GM19395 (cell line): ENCODE measurements around the gene ZNF200.
"Not testable (repeated sequence)": the region's sequence is repeated elsewhere in the genome, so short reads cannot be mapped to it uniquely, and the experiment has no call there.

Source experiments
- ATAC-seq: cut with Tn5 transposase; IDR thresholded peaks from one replicate; pipeline ENCODE4 v1.9.1; 2021; ENCODE audit warnings: mild to moderate bottlenecking, moderate library complexity; ENCODE audit not compliant: unreplicated experiment

The ZNF200 gene, protein sequence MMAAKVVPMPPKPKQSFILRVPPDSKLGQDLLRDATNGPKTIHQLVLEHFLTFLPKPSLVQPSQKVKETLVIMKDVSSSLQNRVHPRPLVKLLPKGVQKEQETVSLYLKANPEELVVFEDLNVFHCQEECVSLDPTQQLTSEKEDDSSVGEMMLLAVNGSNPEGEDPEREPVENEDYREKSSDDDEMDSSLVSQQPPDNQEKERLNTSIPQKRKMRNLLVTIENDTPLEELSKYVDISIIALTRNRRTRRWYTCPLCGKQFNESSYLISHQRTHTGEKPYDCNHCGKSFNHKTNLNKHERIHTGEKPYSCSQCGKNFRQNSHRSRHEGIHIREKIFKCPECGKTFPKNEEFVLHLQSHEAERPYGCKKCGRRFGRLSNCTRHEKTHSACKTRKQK

DNA sequence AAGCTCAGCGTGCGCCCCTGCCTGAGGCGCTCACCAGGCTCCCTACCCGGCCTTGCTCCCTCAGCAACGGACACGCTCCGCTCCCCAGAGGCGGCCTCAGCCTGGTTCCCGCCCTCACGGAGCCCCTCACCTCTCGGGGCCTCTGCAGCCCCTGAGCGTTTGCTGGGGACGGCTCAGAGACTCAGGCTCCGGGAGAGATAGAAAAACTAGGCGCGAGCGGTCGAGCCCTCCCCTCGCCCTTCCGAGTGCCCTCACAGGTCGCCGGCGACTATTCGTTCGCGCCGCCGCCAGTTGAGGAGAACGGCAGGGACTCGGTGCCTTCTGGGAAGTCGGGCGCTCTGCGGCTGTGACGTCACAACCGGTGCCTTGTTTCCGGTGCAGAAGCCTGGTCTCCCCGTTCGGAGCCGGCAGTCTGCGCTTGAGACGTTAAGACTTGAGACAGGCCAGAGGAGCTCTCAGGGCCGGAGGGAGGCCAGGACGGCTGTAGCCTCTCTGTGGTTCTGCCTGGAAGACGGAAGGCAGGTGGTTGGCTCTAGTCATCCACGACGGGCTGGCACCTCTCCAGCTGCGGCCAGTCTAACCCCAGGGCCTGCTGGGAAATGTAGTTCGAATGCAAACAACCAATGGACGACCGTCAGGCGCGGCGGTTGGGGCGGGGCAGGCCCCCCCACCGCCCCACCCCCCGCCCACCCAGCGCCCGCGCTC is at the start of gene ZNF200:
Gene ZNF200, minus strand, starts transcription at position 302 of the 705 bp plus-strand sequence. CDS start 1,403 bp downstream, outside the sequence.
- ATAC-seq: peak; percentile 94

DNA sequence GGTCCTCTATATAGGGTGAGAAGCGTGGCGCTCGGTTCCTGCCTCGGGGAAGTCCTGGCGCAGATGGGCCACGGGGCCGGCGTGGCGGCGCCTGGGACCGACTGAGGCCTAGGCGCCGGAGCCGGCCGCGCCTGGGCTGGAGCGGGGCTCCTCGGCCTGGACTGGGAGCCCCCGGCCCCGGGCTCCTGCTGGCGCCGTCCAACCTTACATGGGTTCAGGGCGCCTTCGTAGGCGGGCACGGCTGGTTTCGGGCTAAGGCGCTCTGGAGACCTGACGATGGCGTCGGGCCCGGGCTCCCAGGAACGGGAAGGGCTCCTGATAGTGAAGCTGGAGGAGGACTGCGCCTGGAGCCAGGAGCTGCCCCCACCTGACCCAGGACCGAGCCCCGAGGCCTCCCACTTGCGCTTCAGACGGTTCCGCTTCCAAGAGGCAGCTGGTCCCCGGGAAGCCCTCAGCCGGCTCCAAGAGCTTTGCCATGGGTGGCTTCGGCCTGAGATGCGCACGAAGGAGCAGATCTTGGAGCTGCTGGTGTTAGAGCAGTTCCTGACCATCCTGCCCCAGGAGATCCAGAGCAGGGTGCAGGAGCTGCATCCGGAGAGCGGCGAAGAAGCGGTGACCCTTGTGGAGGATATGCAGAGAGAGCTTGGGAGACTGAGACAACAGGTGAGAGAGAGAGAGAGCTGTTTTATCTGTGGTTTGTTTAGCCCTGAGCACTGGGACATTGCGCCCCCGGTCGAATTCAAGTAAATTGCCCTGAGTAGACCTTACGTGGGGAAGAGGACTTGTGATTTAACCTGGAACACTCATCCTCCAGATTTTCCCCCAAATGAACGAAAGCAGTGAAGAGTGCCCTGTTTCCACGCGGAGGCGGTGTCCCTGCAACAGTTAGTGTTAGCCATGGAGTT is 48.8 kb upstream of the ZNF200 start:
- ATAC-seq: no peak

DNA sequence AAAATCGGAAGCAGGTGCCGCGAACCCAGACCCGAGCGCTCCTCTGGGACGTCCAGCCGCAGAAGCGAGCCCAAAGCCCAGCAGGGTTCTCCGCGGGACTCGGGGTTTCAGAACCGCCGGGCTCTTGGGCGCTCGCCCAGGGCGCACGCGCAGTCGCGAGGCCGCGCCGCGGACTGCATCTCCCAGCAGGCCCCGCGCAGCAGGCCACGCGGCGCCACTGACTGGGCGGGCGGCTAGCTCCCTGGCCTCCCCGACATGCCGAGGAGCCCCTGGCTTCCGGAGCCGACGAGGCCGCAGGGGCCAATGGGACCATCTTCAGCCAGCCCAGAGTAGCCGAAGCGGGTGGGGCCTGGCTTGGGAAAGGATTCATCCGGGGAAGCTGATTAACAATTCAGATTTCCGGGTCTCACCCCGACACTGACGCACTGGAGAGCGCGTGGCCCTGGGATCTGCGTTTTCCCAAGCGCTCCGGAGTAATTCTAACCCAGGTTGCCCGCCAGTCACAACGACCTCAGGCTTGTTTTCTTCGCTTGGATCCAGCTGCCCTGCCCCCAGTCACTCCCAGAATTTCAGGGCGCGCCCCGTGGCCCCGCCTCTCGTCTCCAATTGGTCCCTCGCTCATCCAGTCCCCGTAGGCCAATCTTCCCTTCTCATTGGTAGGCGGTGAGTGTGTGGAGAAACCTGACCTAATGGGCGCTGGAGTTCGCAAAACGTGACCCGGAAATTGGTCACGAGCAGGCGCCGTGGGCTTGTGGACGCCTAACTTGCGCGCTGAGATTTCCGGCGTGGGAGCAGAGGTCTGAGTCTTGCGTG is 48.0 kb upstream of the ZNF200 start, which contains the start of gene ZNF263:
Gene ZNF263, plus strand, starts transcription at position 762 of the 813 bp plus-strand sequence. CDS start 328 bp downstream, outside the sequence.
- ATAC-seq: peak; percentile 90

DNA sequence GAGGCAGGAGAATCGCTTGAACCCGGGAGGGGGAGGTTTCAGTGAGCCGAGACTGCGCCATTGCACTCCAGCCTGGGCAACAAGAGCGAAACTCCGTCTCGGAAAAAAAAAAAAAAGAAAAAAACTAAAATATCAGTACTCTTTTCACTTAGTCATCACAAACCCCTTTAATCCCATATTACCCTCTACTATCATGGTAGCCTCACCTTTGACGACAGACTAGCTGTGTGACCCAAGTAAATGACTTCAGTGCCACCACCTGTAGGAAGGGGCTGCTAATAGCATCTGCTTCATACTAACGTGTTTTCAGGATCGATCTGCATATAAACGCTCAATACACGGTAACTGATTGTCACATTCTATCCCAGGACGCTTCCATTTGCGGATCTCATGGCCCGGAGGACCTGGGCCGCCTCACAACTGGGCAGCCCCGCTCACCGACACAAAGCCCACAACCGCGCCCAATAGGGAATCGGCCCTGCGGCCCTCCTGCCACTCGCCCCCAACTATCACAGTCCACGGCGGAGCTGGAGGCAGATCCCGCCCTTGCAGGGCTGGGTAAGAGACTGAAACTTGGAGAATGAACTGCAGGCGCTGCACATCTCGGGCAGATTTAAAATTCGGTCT is 47.3 kb upstream of the ZNF200 start:
- peak; percentile 31 for ATAC-seq

DNA sequence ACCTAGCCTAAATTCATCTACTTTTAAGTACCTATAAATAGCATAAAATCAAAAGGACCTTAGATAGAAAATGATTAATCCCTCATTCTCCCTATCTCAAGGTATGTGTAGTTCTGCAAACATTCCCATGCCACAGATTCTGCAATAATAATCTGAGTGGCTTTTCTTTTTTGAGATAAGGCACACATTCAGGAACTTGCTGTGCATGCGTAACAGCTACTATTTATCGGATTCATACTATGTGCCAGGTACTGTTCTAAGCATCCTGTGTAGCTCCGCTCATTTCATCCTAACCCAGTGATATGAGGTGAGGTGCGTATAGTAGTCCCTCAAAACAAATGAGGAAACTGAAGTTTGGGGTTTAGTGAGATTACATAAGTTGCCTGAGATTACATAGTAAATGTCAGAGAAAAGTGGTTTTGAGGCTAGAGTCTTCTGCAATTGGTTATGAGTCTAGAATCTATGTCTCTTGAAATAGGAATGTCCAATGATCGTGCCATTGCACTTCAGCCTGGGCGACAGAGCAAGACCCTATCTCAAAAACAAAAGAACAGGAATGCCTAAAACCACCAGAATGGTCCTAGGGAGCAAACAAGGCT is 46.4 kb upstream of the ZNF200 start:
- ATAC-seq: no peak

DNA sequence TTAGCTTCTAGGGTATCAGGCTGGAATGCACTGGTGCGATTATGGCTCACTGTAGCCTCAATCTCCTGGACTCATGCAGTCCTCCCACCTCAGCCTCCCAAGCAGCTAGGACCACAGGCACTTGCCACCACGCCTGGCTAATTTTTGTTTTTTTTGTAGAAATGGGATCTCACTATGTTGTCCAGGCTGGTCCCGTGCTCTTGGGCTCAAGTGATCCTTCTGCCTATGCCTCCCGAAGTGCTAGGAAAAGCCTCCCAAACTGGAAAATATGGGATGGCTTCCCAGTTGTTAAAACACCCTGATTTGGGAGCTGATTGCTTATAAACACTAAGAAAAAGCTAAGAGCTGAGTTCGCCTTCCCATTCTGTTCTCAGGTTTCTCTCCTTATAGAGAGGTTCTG is 41.7 kb upstream of the ZNF200 start:
- ATAC-seq: no peak

DNA sequence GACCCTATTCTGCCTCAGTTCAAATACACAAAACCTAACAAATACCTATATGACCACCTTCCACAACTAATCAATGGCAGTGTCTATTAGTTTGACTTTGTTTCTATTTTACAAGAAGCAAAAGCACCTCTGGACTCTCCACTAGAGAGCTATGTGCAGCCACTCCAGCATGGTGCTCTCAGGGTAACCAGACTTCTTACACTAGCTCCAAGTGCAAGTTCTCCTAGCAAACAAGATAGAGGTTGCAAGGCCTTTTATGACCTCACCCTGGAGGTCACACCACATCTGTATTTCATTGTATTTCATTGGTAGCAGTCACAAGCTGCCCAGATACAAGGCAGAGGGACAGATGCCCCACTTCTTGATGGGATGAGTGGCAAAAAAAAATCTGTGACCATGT is 40.0 kb upstream of the ZNF200 start:
- ATAC-seq: no peak

DNA sequence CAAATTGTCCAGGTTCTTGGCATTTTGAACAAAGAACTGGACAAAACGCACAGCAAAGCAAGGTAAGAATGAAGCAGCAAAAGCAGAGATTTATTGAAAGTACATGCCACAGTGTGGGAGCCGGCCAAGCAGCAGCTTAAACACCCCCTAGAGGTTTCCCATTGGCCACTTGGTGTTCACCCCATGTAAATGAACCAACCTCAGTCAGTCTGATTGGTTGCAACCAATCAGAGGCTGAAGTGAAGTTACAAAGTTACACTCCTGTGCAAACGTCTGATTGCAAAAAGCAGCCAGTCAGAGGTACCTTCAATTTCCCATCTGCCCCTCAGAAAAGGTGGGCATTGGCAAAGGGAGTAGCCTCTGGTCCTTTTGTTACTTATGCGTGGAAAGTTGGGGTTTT is 39.5 kb upstream of the ZNF200 start:
- ATAC-seq: no peak

DNA sequence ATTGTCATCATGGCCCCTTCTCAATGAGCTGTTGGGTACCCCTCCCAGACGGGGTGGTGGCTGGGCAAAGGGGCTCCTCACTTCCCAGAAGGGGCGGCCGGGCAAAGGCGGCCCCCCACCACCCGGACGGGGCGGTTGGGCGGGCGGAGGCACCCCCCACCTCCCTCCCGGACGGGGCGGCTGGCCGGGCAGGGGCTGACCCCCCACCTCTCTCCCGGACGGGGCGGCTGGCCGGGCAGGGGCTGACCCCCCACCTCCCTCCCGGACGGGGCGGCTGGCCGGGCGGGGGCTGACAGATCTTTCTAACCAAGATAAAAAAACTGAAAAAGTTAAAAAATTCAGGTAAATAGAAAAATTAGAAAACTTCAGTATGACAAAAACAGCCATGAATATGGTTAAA is 36.3 kb upstream of the ZNF200 start:
- ATAC-seq: not testable (repeated sequence)

DNA sequence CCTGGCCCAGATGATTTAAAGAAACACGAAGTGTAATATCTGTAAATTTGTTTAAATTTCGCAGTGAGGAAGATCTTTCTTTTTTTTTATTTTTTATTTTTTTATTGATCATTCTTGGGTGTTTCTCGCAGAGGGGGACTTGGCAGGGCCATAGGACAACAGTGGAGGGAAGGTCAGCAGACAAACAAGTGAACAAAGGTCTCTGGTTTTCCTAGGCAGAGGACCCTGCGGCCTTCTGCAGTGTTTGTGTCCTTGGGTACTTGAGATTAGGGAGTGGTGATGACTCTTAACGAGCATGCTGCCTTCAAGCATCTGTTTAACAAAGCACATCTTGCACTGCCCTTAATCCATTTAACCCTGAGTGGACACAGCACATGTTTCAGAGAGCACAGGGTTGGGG is 35.8 kb upstream of the ZNF200 start:
- not testable (repeated sequence) for ATAC-seq

DNA sequence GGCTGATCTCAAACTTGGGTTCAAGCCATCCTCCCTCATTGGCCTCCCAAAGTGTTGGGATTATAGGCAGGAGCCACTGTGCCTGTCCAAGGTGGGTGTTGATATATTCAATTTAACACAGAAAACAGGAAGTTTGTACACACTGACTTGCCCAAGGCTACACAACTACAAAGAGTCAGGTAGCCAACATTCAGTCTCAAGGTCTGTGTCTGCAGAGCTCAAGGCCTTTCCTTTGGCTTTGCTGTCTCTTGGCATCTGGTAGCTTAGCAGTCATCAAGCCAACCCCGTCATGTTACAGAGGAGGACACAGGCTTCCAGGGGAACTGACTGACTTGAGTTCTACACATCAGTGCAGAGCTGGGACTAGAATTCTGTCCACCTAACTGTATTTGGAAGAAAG is 33.3 kb upstream of the ZNF200 start:
- no peak for ATAC-seq

DNA sequence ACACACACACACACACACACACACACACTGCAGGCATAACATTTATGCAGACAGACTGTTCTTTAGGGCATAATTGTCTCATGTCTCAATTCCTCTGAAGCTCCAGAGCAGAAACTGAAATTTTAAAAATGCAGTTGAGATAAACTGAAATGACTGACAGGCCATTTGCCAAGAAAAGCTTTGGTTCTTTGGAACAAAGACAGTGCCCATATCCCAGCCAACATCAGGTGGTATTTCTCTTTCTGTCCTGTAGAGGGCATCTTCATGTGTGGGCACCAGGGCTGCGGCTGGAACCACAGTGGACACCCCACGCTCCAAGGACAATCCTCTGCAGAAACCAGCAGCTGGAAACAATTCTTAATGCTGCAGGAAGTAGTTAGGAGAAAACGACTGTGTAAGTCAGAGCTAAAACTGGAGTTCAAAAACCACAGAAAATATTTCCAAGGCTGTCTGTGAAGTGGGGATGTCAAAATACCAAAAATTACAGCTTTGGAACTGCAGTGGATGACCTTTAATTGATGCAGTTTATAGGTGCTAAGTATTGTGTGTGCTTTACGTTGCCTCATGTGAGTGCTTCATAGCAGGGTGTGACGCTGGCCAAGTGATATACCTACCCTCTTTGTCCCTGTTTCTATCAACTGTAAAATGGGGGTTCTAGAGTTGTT is 32.0 kb upstream of the ZNF200 start:
- no peak for ATAC-seq

DNA sequence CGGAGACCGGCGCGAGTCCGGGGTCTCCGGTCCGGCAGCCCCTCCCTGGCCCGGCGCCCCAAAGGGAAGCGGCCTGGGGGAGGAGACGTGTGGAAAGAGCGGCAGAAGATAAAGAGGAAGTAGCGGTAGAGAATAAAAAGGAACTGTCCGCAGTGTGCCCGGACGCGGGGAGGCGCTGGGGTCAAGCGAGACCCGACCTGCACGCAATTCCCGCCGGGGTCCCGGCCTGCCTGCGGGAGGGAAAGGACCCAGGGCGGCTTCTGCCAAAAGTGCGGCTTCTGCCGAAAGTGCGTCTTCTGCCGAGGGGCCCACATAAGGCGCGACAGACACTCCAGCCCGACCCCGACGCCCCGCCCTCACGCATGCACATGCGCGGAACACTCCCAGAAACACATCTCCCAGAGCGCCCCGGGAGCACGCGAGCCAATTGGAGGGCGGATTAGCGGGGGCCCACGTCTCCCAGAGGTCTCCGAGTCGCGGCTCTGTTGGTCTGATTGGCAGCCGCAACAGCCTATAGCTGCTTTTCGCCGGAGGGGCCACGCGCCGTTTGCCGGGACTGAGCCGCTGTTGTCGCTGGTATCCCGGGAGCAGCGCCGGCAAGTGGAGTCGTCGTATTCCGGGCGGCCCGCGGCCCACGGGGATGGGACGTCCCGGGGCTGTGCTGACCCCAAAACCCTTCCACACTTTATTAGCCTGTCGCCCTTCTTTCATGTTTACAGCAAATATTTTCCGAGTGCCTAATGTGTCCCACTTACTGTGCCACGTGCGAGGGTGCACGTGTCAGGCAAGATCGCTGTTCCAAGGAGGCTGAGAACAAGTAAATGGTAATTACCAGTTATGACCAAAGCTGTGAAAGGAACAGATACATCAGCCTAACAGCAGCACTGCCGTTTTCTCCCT is 29.4 kb upstream of the ZNF200 start:
- peak; percentile 81 for ATAC-seq

DNA sequence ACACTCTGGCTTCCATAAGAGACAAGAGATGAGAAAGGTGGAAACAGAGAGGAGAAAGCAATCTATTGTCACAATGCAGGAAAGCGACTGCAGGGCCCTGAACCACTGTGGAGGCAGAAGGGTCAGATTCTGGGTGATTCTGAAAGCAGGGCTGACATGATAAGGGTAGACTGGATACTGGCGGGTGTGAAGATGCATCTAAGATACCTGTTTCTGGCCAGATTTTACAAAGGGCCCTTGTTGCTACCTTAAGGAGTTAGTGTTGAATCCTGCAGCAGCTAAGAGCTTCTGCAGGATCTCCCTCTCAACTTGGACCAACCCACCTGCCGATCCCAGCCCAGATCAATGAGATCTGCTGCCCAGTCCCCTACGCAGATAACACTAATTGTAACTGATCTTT is 27.6 kb upstream of the ZNF200 start:
- ATAC-seq: no peak

DNA sequence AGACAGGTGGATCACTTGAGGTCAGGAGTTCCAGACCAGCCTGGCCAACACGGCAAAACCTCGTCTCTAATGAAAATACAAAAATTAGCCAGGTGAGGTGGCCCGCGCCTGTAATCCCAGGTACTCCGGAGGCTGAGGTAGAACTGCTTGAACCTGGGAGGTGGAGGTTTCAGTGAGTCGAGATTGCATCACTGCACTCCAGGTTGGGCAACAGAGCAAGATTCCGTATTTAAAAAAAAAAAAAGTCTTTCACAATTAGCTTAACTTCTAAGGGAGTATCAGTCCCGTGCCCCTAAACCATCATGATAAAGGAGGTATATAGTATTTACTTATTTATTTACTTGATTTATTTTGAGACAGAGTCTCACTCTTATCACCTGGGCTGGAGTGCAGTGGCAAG is 24.9 kb upstream of the ZNF200 start:
- ATAC-seq: no peak

DNA sequence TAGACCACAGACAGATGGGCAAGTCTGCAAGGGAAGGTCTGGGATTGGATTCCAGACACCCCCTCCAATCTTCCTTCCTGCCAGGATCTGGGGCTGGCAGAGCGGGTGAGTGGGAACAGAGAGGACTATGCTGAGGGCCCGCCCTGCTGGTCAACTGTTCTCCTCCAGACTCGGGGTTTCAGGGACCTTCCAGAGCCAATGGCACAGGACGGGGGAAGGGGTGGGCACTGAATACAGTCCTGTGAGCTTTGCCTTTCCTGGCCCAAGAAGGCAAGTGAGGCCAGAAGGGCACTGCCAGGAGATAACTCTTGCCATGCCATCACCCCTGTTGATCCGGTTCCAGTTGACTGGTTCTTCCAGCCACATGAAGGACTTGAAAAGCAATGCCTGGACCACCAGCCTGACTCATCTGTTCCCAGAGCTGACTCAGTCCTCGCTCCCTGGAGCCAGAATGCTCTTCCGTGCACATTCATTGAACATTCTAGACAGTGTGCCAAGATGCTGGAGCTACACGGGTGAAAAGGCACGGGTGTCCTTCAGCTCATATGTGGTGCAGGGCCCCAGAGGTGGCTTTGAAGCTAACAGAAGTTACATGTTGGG is 22.0 kb upstream of the ZNF200 start:
- no peak for ATAC-seq

DNA sequence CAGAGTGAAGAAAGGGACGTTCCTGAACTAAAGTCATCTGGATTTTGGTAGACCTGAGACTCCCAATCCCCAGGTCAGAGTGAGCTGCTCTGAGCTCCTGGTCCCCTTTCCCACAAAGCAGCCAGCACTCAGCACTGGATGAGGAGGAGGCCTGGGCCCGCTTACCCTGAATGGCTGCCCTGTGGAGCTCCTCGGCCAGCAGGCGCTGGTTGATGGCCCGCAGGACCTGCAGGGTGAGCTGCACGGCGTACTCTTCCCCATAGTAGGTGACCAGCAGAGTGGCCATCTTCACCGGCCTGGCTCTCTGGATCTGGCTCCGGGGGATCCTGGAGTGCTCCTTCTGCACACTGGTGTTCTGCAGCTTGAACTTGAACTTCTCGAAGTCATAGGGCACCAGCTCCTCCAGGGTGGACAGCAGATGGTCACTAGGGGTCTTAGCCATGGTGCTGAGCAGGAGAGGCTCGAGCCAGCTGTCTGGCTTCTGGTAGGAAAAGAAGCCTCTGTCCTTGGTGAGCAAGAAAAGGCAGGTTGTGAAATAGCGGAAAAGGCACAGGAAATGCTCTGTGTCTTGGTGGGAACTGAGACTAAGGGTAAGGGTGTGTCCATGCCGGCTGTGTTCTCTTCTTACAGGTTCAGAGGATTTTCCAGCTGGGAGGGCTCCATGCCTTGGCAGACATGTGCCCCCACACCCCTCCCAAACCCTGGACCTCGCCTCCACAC is 21.3 kb upstream of the ZNF200 start, which contains the start of gene MEFV:
Gene MEFV, minus strand, starts transcription at position 488 of the 720 bp plus-strand sequence. Its CDS starts 46 bp downstream, at position 442.
- ATAC-seq: no peak
